GM23338 (cell line): ENCODE data around the gene ACTR8. TPM values are rescaled to one million over a fixed set of nuclear protein-coding genes. Genes with fewer than 3 reads are reported as not detected.

Source experiments
- ATAC-seq: fragments of 200-7000 bp; cut with Tn5 transposase; 3 replicates; pipeline ENCODE4 v1.9.1; 2020
- DNase-seq: peaks from one replicate; pipeline ENCODE4 v3.0.0-alpha.2; 2015; ENCODE audit warnings: low spot score
- H2AFZ ChIP-seq: fragments of 200-600 bp; sonication (generic); 2 replicates; pipeline ENCODE4 v1.8.0; 2016; ENCODE audit warnings: antibody characterized with exemption, mild to moderate bottlenecking, moderate library complexity
- H3F3A ChIP-seq: fragments of 200-600 bp; sonication (generic); replicated peaks from 2 replicates; pipeline ENCODE4 v1.8.0; 2017; ENCODE audit warnings: antibody characterized with exemption, mixed run types, low read depth
- H3K27ac ChIP-seq: fragments of 200-600 bp; sonication (generic); 2 replicates; pipeline ENCODE4 v1.6.1; 2016; ENCODE audit warnings: low read depth
- H3K27me3 ChIP-seq: fragments of 200-600 bp; sonication (generic); 2 replicates; pipeline ENCODE4 v1.8.0; 2016; ENCODE audit warnings: mild to moderate bottlenecking, mixed run types, moderate library complexity; ENCODE audit not compliant: insufficient read depth
- H3K36me3 ChIP-seq: fragments of 200-600 bp; sonication (generic); 2 replicates; pipeline ENCODE4 v1.8.0; 2016; ENCODE audit warnings: mild to moderate bottlenecking; ENCODE audit not compliant: insufficient read depth
- H3K4me1 ChIP-seq: fragments of 200-600 bp; sonication (generic); 2 replicates; pipeline ENCODE4 v1.8.0; 2016; ENCODE audit warnings: mild to moderate bottlenecking, moderate library complexity; ENCODE audit not compliant: insufficient read depth
- H3K4me2 ChIP-seq: fragments of 200-600 bp; sonication (generic); 2 replicates; pipeline ENCODE4 v1.7.1; 2017; ENCODE audit warnings: mixed run types
- H3K4me3 ChIP-seq: fragments of 200-600 bp; sonication (generic); 2 replicates; pipeline ENCODE4 v1.6.1; 2016; ENCODE audit warnings: mixed run types
- H3K79me2 ChIP-seq: fragments of 200-600 bp; sonication (generic); replicated peaks from 2 replicates; pipeline ENCODE4 v1.8.0; 2017; ENCODE audit warnings: mild to moderate bottlenecking; ENCODE audit not compliant: insufficient read depth
- H3K9me2 ChIP-seq: fragments of 200-600 bp; sonication (generic); 2 replicates; pipeline ENCODE4 v1.8.0; 2017; ENCODE audit not compliant: insufficient read depth
- H4K20me1 ChIP-seq: fragments of 200-600 bp; sonication (generic); replicated peaks from 2 replicates; pipeline ENCODE4 v1.8.0; 2017; ENCODE audit warnings: mild to moderate bottlenecking; ENCODE audit not compliant: insufficient read depth
- H3K27ac Mint-ChIP-seq: 2 replicates; pipeline ENCODE4 v1.8.0; 2020; ENCODE audit warnings: inconsistent platforms, mild to moderate bottlenecking, moderate library complexity, mixed read lengths
- H3K27me3 Mint-ChIP-seq: 3 replicates; pipeline ENCODE4 v1.8.0; 2022; ENCODE audit warnings: low read depth, mild to moderate bottlenecking, moderate library complexity, mixed read lengths, inconsistent platforms; ENCODE audit not compliant: insufficient read depth, poor library complexity
- H3K36me3 Mint-ChIP-seq: 3 replicates; pipeline ENCODE4 v1.8.0; 2021; ENCODE audit warnings: low read depth, mild to moderate bottlenecking, inconsistent platforms, moderate library complexity, mixed read lengths
- H3K4me1 Mint-ChIP-seq: 3 replicates; pipeline ENCODE4 v1.8.0; 2020; ENCODE audit warnings: mild to moderate bottlenecking, inconsistent platforms, mixed read lengths
- H3K4me3 Mint-ChIP-seq: 3 replicates; pipeline ENCODE4 v1.8.0; 2021; ENCODE audit warnings: moderate library complexity, mild to moderate bottlenecking, inconsistent platforms, mixed read lengths
- H3K9me3 Mint-ChIP-seq: 3 replicates; pipeline ENCODE4 v1.8.0; 2020; ENCODE audit warnings: moderate library complexity, mild to moderate bottlenecking, inconsistent platforms, mixed read lengths
- CREB1 ChIP-seq: fragments of 250-450 bp; sonication (Bioruptor Pico); IDR thresholded peaks from 2 replicates; pipeline ENCODE4 v1.5.0; 2020; ENCODE audit warnings: low read depth, mild to moderate bottlenecking, moderate library complexity
- ETS1 ChIP-seq: IDR thresholded peaks from 2 replicates; pipeline ENCODE4 v1.6.1; 2016; ENCODE audit warnings: antibody characterized with exemption
- EZH2 ChIP-seq: fragments of 200-600 bp; sonication (generic); IDR thresholded peaks from one replicate; pipeline ENCODE4 v1.8.0; 2017; ENCODE audit warnings: antibody characterized with exemption, mild to moderate bottlenecking, low read depth; ENCODE audit not compliant: unreplicated experiment
- EZH2phosphoT487 ChIP-seq: fragments of 200-600 bp; sonication (generic); IDR thresholded peaks from one replicate; pipeline ENCODE4 v1.8.1; 2018; ENCODE audit warnings: antibody characterized with exemption; ENCODE audit not compliant: unreplicated experiment
- JUNB ChIP-seq: IDR thresholded peaks from one replicate; pipeline ENCODE4 v1.6.1; 2016; ENCODE audit warnings: antibody characterized with exemption; ENCODE audit not compliant: unreplicated experiment
- NANOG ChIP-seq: IDR thresholded peaks from 2 replicates; pipeline ENCODE4 v1.6.1; 2016; ENCODE audit warnings: antibody characterized with exemption, borderline replicate concordance
- POLR2AphosphoS5 ChIP-seq: IDR thresholded peaks from 2 replicates; pipeline ENCODE4 v1.6.1; 2016; ENCODE audit warnings: antibody characterized with exemption, low read depth
- STAT1 ChIP-seq: IDR thresholded peaks from one replicate; pipeline ENCODE4 v1.6.1; 2016; ENCODE audit warnings: antibody characterized with exemption; ENCODE audit not compliant: unreplicated experiment
- ZNF114 ChIP-seq: fragments of 250-450 bp; sonication (Bioruptor Pico); IDR thresholded peaks from 2 replicates; pipeline ENCODE4 v1.5.0; 2020; ENCODE audit warnings: mild to moderate bottlenecking, moderate library complexity
- ZNF331 ChIP-seq: fragments of 250-450 bp; sonication (Bioruptor Pico); IDR thresholded peaks from 2 replicates; pipeline ENCODE4 v1.5.0; 2020; ENCODE audit warnings: low read depth, mild to moderate bottlenecking, moderate library complexity
- polyA plus RNA-seq: library from polyadenylated mRNA; unstranded; fragments of >200 nt; fragmentation: Nextera tagmentation; extraction: Ambion mirVana; gene quantifications from 2 replicates; pipeline ENCODE4 v1.2.1, GENCODE V29; 2016
- total RNA-seq: library from RNA; depleted of rRNA; stranded (reverse); fragments of >200 nt; shearing (Covaris generic); gene quantifications from 2 replicates; pipeline ENCODE4 v1.2.3, GENCODE V29; 2014
- TF ChIP-seq, protein P1 (sequence below), 2 experiments: fragments of 200-600 bp in 1 of 2; sonication (generic) in 1 of 2; conservative IDR thresholded peaks; 2 replicates each; pipeline versions ENCODE4 v1.5.1 to v1.6.1; 2016 to 2017; ENCODE audit warnings: antibody characterized with exemption in 2 of 2, low read depth in 2 of 2, mild to moderate bottlenecking in 2 of 2, moderate library complexity in 1 of 2
- TF ChIP-seq, protein P2 (sequence below): fragments of 250-450 bp; sonication (Bioruptor Pico); IDR thresholded peaks from 2 replicates; pipeline ENCODE4 v1.5.0; 2020; ENCODE audit warnings: mild to moderate bottlenecking, moderate library complexity
- TF ChIP-seq, protein P3 (sequence below): IDR thresholded peaks from one replicate; pipeline ENCODE4 v1.6.1; 2018; ENCODE audit warnings: antibody characterized with exemption; ENCODE audit not compliant: unreplicated experiment

ACTR8 gene
- total and polyA plus RNA-seq, 2 experiments from 2014 or later = 19.8 to 23.0 TPM

GRCh38 chr3:53830944-53831343, 51.0 kb downstream of the ACTR8 start:
- H3K4me1 ChIP-seq = no peaks in the 10 kb centered on the region
- no peaks in the 10 kb centered on the region for H3K36me3 ChIP-seq
- no peak overlapping the region for H3K27ac Mint-ChIP-seq
- no peak overlapping the region for H3K4me3 ChIP-seq
- H3K4me1 Mint-ChIP-seq = peaks cover 2% of the 10 kb centered on the region; the same call in 1 of the 3 replicates
- no peaks in the 10 kb centered on the region for H3K9me3 Mint-ChIP-seq
- H3F3A ChIP-seq = no peaks in the 10 kb centered on the region
- no peak for DNase-seq
- no peak overlapping the region for H3K27ac ChIP-seq
- no peak overlapping the region for H2AFZ ChIP-seq
- peaks cover 4% of the 10 kb centered on the region for H3K27me3 Mint-ChIP-seq
- no peaks in the 10 kb centered on the region for H3K36me3 Mint-ChIP-seq
- no peaks in the 10 kb centered on the region for H3K27me3 ChIP-seq
- no peak for ATAC-seq
- no peaks in the 10 kb centered on the region for H4K20me1 ChIP-seq
- no peak overlapping the region for H3K4me2 ChIP-seq
- no peak for TF ChIP-seq ZNF331 (CRISPR knock-in tag)
- TF ChIP-seq ZNF114 = no peak
- no peak for TF ChIP-seq JUNB
- no peak for TF ChIP-seq EZH2
- no peak for TF ChIP-seq STAT1
- TF ChIP-seq, protein P1, sequence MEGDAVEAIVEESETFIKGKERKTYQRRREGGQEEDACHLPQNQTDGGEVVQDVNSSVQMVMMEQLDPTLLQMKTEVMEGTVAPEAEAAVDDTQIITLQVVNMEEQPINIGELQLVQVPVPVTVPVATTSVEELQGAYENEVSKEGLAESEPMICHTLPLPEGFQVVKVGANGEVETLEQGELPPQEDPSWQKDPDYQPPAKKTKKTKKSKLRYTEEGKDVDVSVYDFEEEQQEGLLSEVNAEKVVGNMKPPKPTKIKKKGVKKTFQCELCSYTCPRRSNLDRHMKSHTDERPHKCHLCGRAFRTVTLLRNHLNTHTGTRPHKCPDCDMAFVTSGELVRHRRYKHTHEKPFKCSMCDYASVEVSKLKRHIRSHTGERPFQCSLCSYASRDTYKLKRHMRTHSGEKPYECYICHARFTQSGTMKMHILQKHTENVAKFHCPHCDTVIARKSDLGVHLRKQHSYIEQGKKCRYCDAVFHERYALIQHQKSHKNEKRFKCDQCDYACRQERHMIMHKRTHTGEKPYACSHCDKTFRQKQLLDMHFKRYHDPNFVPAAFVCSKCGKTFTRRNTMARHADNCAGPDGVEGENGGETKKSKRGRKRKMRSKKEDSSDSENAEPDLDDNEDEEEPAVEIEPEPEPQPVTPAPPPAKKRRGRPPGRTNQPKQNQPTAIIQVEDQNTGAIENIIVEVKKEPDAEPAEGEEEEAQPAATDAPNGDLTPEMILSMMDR (conservative IDR thresholded peaks at IDR 0.05; ENCODE audit: low read depth in 2 of 2) = no peak
- no peak for TF ChIP-seq POLR2AphosphoS5
- TF ChIP-seq, protein P2, sequence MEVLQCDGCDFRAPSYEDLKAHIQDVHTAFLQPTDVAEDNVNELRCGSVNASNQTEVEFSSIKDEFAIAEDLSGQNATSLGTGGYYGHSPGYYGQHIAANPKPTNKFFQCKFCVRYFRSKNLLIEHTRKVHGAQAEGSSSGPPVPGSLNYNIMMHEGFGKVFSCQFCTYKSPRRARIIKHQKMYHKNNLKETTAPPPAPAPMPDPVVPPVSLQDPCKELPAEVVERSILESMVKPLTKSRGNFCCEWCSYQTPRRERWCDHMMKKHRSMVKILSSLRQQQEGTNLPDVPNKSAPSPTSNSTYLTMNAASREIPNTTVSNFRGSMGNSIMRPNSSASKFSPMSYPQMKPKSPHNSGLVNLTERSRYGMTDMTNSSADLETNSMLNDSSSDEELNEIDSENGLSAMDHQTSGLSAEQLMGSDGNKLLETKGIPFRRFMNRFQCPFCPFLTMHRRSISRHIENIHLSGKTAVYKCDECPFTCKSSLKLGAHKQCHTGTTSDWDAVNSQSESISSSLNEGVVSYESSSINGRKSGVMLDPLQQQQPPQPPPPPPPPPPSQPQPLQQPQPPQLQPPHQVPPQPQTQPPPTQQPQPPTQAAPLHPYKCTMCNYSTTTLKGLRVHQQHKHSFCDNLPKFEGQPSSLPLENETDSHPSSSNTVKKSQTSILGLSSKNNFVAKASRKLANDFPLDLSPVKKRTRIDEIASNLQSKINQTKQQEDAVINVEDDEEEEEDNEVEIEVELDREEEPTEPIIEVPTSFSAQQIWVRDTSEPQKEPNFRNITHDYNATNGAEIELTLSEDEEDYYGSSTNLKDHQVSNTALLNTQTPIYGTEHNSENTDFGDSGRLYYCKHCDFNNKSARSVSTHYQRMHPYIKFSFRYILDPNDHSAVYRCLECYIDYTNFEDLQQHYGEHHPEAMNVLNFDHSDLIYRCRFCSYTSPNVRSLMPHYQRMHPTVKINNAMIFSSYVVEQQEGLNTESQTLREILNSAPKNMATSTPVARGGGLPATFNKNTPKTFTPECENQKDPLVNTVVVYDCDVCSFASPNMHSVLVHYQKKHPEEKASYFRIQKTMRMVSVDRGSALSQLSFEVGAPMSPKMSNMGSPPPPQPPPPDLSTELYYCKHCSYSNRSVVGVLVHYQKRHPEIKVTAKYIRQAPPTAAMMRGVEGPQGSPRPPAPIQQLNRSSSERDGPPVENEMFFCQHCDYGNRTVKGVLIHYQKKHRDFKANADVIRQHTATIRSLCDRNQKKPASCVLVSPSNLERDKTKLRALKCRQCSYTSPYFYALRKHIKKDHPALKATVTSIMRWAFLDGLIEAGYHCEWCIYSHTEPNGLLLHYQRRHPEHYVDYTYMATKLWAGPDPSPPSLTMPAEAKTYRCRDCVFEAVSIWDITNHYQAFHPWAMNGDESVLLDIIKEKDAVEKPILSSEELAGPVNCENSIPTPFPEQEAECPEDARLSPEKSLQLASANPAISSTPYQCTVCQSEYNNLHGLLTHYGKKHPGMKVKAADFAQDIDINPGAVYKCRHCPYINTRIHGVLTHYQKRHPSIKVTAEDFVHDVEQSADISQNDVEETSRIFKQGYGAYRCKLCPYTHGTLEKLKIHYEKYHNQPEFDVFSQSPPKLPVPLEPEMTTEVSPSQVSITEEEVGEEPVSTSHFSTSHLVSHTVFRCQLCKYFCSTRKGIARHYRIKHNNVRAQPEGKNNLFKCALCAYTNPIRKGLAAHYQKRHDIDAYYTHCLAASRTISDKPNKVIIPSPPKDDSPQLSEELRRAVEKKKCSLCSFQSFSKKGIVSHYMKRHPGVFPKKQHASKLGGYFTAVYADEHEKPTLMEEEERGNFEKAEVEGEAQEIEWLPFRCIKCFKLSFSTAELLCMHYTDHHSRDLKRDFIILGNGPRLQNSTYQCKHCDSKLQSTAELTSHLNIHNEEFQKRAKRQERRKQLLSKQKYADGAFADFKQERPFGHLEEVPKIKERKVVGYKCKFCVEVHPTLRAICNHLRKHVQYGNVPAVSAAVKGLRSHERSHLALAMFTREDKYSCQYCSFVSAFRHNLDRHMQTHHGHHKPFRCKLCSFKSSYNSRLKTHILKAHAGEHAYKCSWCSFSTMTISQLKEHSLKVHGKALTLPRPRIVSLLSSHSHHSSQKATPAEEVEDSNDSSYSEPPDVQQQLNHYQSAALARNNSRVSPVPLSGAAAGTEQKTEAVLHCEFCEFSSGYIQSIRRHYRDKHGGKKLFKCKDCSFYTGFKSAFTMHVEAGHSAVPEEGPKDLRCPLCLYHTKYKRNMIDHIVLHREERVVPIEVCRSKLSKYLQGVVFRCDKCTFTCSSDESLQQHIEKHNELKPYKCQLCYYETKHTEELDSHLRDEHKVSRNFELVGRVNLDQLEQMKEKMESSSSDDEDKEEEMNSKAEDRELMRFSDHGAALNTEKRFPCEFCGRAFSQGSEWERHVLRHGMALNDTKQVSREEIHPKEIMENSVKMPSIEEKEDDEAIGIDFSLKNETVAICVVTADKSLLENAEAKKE (CRISPR knock-in tag) = no peak
- no peak for TF ChIP-seq ETS1
- no peak for TF ChIP-seq NANOG
- TF ChIP-seq, protein P3, sequence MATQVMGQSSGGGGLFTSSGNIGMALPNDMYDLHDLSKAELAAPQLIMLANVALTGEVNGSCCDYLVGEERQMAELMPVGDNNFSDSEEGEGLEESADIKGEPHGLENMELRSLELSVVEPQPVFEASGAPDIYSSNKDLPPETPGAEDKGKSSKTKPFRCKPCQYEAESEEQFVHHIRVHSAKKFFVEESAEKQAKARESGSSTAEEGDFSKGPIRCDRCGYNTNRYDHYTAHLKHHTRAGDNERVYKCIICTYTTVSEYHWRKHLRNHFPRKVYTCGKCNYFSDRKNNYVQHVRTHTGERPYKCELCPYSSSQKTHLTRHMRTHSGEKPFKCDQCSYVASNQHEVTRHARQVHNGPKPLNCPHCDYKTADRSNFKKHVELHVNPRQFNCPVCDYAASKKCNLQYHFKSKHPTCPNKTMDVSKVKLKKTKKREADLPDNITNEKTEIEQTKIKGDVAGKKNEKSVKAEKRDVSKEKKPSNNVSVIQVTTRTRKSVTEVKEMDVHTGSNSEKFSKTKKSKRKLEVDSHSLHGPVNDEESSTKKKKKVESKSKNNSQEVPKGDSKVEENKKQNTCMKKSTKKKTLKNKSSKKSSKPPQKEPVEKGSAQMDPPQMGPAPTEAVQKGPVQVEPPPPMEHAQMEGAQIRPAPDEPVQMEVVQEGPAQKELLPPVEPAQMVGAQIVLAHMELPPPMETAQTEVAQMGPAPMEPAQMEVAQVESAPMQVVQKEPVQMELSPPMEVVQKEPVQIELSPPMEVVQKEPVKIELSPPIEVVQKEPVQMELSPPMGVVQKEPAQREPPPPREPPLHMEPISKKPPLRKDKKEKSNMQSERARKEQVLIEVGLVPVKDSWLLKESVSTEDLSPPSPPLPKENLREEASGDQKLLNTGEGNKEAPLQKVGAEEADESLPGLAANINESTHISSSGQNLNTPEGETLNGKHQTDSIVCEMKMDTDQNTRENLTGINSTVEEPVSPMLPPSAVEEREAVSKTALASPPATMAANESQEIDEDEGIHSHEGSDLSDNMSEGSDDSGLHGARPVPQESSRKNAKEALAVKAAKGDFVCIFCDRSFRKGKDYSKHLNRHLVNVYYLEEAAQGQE = no peak
- no peak for TF ChIP-seq CREB1
- no peak for TF ChIP-seq EZH2phosphoT487
- H3K79me2 ChIP-seq = no peaks in the 10 kb centered on the region
- no peaks in the 10 kb centered on the region for H3K9me2 ChIP-seq
- no peak overlapping the region for H3K4me3 Mint-ChIP-seq
